NCI-H345 (cell line): Measurements from ENCODE around the gene CGB2.
"Not testable (repeated sequence)": the region's sequence is repeated elsewhere in the genome, so short reads cannot be mapped to it uniquely, and the experiment has no call there.

Experiments used
- DNase-seq: peaks from one replicate; lab custom pipeline; 2025; lab: John Stamatoyannopoulos, UW

Gene CGB2

DNA sequence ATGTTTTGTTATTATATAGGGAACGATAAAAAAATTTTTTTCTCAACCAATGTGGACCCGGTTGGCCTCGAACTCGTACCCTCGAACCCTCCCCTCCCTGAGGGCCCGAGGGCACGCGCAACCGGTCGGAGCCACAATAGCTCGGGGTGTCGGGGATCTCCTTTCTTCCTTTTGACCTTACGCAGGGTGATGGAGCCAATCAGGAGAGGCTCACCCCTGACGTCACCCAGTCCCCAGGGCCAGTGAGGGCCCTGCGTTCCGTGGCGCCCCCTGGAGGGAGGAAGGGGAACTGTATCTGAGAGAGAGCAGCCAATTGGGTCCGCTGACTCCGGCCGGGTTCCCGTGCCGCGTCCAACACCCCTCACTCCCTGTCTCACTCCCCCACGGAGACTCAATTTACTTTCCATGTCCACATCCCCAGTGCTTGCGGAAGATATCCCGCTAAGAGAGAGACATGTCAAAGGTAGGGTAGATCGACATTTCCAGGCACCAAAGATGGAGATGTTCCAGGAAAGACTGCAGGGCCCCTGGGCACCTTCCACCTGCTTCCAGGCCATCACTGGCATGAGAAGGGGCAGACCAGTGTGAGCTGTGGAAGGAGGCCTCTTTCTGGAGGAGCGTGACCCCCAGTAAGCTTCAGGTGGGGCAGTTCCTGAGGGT lies at the start of gene CGB2:
Gene CGB2 (plus strand): TSS at position 249 of the 660 bp plus-strand sequence. CDS start 206 bp downstream, at position 455.
- DNase-seq, result not testable (repeated sequence)

DNA sequence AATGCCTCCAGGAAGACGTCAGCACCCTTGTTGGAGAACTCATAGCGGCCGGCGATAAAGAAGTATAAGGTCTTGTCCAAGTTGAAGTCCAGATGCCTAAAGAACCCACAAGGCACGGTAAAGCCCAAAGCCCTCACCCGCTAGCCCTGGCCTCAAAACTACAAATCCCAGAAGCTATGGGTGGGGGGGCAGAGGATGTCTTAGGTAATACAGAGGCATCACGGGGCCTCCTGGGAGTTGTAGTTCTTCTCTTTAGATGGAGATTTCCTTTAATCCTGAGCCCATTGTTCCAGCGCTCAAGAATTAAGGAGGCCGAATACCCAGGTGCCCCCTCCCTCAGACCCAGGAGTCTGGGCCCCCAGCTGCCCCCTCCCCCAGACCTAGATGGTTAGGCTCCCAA lies 49.4 kb upstream of the CGB2 start:
- no peak for DNase-seq

DNA sequence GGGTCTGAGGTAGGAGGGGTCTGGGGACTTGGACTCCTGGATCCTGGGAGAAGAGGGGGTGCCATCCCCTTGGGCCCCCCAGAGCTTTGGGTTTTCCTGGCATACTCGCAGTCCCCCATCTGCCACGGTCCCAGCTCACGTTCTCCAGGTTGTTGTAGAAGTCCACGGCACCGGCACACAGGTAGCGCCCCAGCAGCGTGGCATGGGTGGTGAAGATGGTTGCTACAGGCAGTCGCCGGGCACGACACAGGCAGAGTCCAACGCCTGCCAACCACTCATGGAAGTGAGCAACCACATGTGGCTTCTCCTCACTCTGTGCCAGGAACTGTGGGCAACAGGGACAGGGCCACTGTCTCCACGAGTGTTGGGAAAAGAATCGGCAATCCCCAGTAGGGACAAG lies 46.0 kb upstream of the CGB2 start:
- no peak for DNase-seq

DNA sequence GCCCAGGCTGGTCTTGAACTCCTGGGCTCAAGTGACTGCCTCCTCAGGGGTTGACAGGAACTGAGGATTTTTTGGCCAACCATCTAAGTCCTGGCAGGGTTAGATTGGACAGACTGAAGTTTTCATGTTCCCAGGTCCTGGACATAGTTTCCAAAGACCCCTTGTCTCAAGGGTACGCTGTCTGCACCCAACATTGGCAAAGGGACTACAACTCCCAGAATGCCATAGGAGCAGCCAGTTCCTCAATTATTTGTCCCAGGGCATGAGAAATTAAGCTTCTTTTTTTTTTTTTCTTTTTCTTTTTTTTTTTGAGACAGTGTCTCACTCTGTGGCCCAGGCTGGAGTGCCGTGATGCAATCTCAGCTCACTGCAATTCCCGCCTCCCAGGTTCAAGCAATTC lies 45.5 kb upstream of the CGB2 start:
- DNase-seq, result no peak

DNA sequence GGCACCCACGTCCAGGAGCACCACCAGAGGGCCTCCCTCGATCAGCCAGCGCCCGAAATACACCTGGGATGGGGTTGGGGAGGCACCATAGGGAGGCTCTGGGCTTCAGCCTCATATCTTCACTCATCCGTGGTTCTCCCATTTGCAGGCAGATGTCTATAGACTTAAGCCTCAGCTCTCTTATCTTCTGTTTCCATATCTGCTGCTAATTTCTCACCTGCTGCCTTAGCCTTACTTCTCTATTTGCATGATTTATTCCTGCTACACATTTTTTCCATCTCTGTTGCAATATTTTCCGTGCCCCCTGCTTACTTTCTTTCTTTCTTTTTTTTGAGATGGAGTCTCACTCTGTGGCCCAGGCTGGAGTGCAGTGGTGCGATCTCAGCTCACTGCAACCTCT lies 44.4 kb upstream of the CGB2 start:
- no peak for DNase-seq

DNA sequence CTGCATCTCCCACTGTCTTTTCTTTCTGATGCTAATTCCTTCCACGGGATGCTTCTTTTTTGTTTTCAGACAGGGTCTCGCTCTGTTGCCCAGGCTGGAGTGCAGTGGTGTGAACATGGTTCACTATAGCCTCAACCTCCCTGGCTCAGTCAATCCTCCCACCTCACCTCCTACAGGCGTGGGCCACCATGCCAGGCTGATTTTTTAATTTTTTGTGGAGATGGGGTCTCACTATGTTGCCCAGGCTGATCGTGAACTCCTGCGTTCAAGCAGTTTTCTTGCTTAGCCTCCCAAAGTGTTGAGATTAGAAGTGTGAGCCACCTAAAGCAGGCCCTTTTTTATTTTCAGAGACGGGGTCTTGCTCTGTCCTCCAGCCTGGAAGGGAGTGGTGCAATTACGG lies 43.4 kb upstream of the CGB2 start:
- no peak for DNase-seq

DNA sequence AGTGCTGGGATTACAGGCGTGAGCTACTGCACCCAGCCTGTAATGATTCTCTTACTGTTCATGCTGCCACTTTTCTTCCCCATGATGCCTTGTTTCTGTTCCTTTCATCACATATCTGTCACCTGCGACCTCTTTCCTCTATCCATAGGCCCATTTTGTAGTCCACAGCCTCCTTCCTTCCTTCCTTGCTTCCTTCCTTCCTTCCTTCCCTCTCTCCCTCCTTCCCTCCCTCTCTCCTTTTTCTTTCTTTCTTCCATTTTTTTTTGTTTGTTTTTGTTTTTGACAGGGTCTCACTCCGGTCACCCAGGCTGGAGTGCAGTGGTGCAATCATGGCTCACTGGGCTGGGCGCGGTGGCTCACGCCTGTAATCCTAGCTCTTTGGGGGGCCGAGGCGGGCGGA lies 42.8 kb upstream of the CGB2 start:
- no peak for DNase-seq

DNA sequence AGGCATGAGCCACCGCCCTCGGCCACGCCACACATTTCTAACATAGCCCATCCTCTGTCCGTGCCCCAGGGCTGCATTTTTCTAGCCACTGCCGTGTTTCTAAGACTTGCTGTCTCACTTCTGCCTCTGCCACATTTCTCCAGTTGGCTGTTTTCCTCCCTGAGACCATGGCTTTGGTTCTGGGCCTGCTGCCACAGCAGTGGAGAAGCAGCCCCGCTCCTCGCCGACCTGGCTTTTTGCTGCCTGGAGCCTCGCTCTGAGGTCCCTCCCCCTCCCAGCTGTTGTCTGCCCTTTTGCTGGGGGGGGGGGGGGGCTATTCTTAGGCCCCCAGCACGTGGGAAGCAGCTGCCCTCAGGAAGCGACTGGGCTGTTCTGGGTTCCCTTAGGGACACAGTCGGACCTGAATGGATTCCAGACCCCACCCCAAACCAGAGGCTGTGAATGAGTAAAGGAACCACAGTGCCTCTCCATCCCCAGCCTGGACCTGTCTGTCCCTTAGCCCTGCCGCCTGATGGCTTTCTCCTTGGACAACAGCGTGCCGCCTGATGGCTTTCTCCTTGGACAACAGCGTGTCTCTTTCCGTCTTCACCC lies 41.9 kb upstream of the CGB2 start:
- no peak for DNase-seq

DNA sequence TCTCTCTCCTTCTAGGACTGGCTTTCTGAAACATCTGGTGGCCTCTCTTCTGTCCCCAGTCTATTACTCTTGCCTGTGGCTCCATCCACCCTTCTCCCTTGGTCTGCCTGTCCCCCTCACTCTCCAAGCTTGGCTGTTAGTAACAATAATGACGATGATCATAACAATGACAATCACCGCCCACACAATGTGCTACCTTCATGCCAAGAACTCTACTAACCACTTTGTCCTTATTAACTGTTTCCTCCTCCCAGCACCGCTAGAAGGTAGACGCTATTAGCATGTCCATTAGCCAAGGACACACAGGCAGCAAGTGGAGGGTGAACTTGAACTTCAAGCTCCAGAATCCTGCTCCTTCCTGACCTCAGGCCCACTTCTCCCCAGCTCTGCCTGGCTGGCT lies 41.3 kb upstream of the CGB2 start:
- no peak for DNase-seq

DNA sequence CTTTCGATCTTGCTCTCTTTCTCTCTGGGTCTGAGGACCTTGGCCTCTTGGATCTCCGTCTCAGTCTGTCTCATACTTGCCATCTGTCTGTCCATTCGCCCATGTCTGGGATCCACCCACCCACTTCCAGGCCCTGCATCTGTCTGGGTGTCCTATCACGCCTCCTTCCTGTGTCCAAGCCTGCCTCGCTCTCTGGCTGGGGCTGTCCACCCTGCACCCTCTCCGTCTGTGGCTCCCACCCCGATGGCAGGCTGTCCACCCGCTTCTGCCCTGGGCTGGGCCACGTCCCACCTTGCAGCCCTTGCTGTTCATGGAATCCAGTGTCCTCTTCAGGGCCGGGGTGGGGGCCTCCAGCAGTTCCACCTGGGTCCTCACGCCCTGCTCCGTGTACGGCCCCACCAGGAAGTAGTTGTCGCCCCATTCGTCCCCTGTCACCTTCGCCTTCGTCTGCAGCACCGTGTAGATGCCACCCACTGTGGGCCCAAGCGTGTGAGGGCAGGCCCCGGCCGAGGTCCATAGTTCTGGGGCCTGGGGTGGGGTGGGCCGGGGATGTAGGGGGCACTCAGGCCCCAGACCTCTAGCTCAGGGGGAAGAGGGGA lies 40.6 kb upstream of the CGB2 start:
- no peak for DNase-seq

DNA sequence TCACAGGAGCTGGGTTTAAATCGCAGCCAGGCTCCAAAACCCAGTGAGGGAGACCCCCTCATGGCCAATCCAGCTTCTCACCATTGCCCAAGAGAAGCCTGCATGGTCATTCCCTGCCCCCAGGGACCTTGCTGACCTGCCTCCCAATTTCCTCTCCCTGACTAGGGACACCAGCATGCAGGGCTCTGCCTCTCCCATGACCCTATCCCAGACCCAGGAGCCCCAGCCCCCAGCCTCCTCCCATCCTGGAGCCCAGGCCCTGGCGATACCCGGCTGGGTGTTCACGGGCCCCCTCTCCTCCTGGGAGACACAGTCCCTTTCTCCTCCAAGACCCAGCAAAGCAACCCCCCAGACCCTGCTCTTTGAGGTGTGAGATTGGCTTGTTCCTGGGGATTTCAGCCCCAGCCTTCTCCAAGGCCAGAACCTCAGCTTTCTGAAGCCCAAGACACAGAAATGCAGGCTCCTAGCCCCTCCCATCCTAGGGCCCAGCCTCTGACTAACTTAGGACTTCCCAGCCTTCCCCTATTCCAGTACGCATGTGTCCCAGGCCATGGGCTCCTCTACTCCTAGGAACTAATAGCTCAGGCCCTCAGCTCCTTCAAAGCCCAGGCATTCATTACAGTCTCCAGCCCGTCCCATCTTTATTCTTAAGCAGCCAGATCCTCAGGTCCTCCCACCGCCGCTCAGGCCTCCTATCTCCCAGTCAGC lies 39.7 kb upstream of the CGB2 start:
- DNase-seq, result no peak

DNA sequence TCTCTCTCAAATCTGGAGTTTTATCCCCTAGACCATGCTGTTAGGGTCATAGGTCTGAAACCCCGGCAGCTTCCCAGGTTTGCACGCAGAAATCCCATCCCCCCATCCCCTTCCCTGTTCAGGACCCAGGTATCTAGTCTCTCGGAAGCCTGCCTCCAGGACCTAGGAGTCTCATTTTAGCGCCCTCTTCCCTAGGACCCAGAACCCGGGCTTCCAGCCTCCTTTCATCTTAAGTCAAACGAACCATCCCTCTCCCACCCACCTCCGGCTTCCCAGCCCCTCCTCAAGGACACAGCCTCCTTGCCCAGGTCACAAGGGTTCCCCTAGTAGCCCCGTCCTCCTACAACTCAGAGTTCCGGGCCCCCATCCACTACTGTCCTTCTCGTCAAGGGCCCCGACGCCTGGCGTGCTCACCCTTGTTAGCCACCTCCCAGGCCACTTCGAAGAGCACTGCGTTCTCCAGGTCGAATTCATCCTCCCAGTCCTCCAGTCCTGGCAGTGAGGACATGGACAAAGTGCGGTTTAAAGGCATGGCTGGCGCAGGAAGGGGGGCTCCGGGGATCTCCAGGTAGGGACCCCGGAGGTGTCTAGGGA lies 39.0 kb upstream of the CGB2 start:
- no peak for DNase-seq

DNA sequence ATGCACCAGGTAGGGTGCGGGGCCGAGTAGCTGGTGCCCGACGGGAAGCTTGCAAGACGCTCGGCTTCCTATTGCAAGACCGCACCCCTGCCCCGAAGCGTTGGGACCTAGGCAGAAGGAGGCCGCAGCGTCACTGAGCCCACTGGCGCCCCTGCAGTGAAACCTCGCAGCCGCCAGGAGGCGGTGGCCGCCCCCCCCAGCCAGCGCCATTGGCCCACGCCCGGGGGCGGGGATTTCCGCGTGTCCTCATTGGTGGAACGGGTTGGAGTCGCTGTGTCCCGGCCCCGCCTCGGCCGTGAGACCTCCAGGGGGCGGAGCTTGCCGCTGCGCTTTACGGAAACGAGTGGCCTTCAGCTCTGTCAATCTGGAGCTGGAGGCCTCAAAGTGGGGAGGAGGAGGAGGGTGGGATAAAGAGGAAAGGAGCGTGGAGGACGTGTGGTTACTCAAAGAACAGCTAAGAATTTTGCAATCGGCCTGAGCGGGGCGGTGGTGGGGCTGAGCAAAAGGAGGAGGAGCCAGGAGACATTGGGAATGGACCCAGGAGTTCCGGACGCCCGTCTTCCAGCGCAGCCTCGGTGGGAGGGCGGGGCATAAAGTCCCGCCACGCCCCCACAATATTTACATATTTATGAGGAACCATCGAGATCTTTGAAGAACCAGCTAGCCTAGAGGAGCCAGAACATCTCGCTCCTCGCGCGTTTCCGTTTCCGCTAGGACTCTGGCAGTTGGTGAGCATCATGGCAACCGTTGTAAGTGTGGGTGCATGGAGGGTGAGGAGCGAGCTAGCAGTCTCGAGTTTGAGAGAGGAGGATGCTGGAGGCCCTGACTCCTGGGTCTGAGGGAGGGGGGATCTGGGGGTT lies 38.3 kb upstream of the CGB2 start, which contains the start of the genes GYS1 and RUVBL2:
Gene GYS1 (minus strand): TSS at position 135 of the 860 bp plus-strand sequence. CDS start 197 bp downstream, outside the sequence.
Gene RUVBL2 (plus strand): TSS at position 713 of the 860 bp plus-strand sequence. CDS start 25 bp downstream, at position 738.
- DNase-seq, result peak; percentile 97

DNA sequence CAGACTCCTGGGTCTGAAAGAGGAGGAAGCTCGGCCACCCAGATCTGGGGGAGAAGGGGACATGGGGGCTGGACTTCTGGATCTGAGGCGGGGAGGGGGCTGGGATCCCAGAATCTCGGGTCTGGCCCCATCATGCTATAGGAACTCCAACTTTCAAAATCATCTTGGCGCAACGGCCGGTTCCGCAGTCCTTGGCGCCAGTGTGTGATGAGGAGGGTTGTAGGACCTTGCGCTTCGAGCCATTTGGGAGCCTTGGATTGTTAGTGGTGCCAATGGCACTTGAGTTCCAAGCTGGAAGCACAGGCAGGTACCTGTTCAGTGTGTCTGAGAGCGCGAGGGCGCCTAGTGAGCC lies 37.7 kb upstream of the CGB2 start:
- DNase-seq, result no peak

DNA sequence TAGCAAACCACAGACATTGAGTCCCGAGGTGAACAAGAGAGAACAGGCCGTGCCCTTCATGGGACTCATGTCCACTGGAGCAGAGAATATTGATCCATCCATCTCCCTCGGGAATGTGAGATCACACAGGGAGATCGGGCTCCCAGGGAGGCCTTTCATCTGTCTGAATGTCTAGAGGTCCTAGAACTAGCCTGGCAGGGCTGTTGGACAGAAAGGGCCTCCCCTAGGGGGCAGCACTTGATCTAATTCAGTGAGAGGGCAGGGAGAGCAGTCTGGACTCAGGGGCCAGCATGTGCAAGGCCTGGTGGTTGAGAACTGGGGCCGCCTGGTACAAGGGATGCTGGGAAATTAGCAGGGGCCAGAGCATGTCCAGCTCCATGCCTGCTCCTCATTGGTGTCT lies 33.7 kb upstream of the CGB2 start:
- peak; percentile 33 for DNase-seq

DNA sequence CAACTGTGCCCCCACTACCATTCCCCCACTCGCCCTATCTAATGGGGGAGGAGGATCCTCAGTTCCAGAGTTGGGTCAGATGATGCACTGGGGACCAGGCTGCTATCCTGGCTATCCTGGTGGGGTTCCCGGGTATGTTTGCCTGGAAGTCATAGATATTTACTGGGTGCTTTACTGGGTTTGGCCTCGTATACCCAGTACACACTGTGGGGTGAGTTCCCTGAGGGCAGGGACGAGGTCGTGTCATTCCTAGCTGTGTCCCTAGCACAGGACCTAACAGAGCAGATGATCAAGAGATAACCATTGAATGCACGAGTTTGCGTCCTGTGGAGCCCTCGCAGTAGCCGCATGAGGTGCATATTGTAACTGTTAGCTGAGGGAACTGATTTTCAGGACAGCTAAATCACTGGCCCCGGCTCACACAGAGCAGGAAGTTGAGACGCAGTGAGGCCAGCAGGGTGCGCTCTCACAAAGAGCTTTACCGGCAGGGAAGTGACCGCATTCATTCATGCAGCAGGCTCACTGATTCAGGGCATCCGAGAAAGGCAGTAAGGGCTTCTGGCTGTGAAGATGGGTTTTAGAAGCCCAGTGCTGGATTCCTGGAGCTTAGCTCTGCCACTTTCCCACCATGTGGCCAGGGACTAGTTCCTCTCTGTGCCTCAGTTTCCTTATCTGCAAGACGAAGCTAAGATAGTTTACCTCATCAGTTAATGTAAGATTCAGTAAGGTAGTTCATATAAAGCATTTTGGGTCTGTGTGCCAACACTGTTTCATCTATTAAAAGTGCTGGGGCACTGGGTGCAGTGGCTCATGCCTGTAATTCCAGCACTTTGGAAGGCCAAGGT lies 32.0 kb upstream of the CGB2 start:
- DNase-seq, result no peak

DNA sequence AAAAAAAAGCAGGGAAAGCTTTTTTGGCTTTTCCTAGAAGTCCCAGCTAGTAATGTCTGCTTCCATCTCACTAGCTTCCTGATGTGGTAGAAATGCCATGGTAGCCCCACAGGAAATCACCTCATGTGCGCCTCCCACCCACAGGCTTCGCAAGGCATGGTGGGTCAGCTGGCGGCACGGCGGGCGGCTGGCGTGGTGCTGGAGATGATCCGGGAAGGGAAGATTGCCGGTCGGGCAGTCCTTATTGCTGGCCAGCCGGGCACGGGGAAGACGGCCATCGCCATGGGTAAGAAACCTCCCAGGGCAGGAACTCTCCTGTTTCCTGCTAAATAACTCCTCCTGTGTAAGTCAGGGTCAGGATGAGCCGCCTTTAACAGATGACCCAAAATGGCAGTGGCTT lies 27.6 kb upstream of the CGB2 start:
- DNase-seq, result no peak

DNA sequence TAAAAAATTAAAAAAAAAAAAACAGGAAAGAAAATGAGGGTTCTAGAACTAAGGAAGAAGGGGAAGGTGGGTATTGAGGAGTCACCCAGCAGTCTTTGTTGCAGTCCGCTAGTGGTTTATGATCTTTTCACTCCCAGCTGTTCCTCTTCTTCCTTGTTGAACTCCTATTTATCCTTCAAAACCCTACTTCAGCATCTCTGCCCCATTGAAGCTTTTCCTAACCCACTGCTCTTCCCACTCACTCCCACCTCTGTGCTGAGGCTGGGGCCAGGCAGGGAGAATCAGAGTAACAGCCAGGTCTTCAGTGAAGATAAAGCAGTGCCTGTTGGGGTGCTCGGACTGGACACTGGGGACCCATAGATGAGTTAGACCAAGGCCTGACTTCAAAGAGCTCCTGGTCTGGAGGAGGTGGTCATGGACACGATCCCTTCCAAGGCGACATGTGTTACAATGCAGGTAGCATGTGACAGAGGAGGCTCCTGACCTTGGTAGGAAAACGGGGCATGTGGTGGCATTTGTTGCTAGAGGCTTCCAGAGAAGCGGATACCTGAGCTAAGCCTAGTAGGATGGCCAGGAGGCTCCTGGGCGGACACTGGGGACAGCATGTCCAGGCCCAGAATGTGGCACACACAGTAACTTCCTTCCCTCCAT lies 26.6 kb upstream of the CGB2 start:
- DNase-seq, result no peak

DNA sequence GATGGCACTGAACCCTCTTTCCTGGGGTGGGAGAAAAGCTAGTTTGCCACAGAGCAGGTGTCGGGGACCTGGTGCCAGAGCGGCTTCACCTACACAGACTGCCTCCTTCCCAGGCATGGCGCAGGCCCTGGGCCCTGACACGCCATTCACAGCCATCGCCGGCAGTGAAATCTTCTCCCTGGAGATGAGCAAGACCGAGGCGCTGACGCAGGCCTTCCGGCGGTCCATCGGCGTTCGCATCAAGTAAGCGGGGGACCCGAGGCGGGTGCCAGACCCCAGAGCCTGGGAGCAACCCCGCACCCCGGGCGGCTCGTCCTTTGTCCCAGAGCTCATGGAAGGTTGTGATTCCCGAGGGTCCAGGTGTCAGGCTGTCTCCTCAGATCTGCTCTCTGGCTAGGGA lies 24.8 kb upstream of the CGB2 start:
- no peak for DNase-seq

DNA sequence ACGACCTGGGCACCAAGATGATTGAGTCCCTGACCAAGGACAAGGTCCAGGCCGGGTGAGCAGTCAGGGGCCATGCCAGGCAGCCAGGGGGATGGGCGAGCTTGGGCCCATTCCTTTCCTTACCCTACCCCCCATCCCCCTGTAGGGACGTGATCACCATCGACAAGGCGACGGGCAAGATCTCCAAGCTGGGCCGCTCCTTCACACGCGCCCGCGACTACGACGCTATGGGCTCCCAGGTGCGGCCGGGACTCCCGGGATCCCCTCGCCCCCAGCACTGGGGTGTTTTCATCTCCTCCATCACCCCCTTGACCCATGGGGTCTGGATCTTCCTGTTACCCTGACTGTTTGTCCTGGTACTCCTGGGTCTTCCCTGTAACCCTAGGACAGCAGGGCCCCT lies 21.9 kb upstream of the CGB2 start:
- DNase-seq, result no peak
